Stimulated activated CD4-positive, alpha-beta T cell treated with anti-CD3 and anti-CD28 coated beads, Interleukin-15, amount 100 ng/mL, for 48 hours (primary cell): Measurements from ENCODE around the gene TMEM52B.
"Not testable (repeated sequence)": the region's sequence is repeated elsewhere in the genome, so short reads cannot be mapped to it uniquely, and the experiment has no call there.

Experiments used
- DNase-seq, 2 donors: peaks; one replicate each; pipeline ENCODE4 v3.0.0-alpha.2; 2020; ENCODE audit warnings: low read depth in 2 of 2

TMEM52B gene

GRCh38 chr12:10171973-10172728 lies 6.7 kb upstream of the TMEM52B start, which contains the start of gene OLR1:
TSS of gene OLR1 (minus strand) at chr12:10172132. CDS start at chr12:10172077, 55 bp downstream.
- no peak for DNase-seq

DNA sequence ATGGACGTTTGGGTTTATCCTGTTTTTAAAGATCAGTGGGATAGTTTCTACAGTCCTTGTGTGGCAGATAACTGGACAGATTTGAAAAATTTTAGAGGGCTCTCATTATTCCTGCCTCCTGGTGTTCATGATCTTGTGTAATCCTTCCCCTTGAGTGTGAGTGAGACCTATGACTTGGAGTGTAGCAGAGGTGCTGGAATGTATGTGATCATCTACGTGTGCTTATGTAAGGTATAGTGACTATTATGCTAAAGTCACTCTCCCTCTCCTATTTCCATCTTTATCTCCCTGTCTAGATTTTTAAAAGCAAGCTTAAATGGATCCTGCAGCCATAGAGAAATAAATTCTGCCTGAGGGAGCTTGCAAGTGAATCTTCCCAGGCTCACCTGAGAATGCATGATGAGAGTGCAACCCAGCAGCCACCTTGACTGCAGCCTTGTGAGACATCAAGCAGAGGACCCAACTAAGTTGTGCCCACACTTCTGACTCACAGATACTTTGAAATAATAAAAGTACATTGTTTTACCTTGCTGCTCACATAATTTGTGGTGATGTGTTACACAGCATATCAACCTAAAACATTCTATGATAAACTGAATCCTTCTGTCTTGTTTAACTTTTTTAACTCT lies 3.7 kb upstream of the TMEM52B start:
- DNase-seq, result no peak

GRCh38 chr12:10175846-10176636 lies 2.8 kb upstream of the TMEM52B start:
- DNase-seq, result no peak

DNA sequence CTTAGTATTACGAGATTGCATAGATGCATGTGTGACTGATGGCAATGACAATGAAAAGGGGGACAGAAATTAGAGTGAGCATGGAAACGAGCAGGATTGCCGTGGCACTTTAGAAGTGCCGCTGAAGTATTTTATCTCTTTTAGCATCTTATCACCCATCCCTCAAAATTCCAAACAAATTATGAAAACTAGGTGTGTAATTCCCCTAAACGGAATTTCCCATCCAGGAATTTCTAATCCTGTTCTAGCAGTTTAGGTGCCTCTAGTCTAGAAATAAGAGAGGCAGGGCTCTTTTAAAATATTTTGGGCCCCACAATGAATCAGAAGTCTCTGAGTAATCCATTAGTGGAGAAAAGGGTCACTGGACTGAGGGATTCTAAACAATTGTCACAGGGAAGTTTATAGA lies 947 bp downstream of the TMEM52B start:
- DNase-seq, result no peak

GRCh38 chr12:10182354-10183049 lies 3.7 kb downstream of the TMEM52B start:
- no peak for DNase-seq

- DNase-seq, result no peak
These were observed 5.5 kb downstream of the TMEM52B start for GRCh38 chr12:10184261-10184843.

- no peak for DNase-seq
These were observed 7.5 kb downstream of the TMEM52B start for GRCh38 chr12:10186299-10186698.

GRCh38 chr12:10186958-10187357 lies 8.1 kb downstream of the TMEM52B start:
- DNase-seq, result not testable (repeated sequence)

- DNase-seq, result no peak
These were observed 10.8 kb downstream of the TMEM52B start for GRCh38 chr12:10189653-10190052.

DNA sequence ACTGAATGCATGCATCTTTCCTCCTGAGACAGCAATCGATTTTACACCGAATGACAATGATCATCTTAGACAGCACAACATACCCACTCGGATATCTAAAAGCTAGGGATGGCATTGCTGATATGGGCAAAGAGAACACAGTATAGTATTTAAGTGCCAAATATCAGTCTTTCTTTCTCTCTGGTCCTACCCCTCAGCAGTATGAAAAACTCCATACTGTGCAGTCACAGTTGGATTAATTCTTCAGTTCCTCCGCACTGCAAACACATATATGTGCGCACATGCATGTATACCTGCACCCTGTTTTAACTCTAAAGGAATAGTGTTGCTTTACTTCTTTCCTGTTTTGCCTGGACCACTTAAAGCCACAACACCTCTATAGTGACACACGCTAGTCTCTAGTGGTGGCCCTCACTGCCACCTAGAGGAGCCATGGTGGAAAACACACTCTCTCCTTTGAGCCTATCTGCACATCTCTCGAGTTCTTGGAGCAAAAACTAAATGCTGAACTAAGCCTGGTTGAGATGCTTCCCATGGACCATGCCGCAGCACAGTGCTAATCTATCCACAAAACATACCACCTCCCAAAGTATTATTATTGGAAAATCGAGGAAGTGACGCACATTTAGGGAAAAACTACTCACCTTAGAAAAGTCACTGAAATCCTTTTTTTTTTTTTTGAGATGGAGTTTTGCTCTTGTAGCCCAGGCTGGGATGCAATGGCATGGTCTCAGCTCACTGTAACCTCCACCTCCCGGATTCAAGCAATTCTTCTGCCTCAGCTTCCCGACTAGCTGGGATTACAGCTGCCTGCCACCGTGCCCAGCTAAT lies 11.9 kb downstream of the TMEM52B start:
- DNase-seq, result peak in 1 of 2 donors; percentile 32

DNA sequence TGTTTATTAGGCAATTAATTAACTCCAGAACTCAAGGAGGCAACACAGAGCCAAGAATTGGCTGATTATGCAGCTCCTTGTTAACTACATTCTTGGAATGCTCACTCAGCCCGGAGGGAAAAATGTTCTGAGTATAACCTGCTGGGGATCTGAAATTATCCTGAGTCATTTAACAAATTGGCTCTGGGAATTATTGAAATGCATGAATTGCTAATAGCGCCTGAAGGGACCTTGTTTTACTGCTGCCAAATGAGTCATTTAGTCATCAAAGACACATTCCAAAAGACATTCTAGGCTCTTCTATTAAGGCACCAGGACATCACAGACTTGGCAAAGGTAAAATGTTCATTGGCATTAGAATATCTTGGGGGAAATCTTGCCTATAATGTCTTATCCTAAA lies 13.0 kb downstream of the TMEM52B start:
- no peak for DNase-seq

- no peak for DNase-seq
These were observed 15.4 kb downstream of the TMEM52B start for GRCh38 chr12:10194160-10194670.

- no peak for DNase-seq
These were observed 17.4 kb downstream of the TMEM52B start for GRCh38 chr12:10196210-10196609.

DNA sequence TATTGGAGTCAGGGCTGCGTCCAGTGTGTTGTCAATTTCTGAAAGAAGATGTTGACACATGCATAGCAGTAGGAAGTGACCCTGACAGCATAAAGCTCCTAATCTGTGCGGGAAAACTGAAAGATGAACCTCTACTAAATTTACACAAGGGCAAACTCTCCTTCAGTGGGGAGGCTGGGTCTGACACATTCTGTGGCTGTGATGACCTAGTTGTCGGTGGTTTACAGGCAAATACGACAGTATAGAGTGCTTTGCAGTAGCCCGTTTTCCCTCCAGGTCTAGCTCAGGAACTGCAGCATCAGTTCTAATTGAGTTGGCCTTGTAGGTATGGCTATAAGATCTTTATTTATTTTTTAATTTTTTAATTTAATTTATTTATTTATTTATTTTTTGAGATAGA lies 19.0 kb downstream of the TMEM52B start:
- DNase-seq, result no peak

GRCh38 chr12:10204495-10204894 lies 25.7 kb downstream of the TMEM52B start:
- not testable (repeated sequence) for DNase-seq

DNA sequence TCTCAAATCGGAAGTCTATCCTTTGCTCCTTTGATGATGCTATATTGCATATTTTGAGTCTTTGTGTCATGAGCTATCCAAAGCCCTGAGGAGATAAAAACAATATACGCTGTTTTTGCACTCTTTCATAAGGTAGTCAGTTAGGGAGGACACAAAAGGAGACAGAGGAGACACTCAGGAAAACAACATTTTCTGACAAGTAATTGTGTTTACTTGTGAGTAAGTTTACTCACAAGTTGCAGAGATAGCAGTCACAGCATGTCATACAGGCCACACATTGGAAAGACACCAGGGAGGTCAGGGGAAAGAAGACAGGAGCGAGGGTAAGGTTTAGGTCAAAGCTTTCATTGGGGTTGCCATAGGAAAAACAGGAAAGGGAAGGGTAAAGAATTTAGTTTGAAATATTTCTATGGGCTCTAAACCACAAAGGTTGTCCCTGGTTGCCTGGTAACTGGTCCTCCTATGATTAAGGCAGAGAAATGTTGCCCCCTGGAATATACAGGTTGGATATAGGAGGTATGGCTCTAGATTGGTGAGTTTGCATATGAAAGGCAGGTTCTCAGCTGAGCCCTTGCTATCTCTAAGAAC lies 26.5 kb downstream of the TMEM52B start:
- no peak for DNase-seq

DNA sequence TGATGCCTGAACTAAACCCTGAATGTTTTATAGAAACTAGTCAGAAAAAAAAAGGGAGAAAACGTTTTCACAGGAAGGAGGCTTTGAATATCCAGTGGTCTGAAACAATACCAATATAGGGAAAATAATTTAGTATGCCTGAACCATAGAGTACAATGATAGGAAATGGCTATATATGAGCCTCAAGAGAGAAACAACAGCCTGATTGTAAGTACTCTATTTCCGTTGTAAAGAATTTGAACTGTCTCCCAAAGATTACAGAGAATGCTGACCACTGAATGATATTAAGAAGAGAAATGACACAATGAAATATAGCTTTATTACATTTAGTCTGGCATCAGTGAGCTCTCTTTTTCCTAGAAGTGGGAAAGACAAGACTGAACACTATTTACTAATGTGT lies 28.3 kb downstream of the TMEM52B start:
- no peak for DNase-seq

DNA sequence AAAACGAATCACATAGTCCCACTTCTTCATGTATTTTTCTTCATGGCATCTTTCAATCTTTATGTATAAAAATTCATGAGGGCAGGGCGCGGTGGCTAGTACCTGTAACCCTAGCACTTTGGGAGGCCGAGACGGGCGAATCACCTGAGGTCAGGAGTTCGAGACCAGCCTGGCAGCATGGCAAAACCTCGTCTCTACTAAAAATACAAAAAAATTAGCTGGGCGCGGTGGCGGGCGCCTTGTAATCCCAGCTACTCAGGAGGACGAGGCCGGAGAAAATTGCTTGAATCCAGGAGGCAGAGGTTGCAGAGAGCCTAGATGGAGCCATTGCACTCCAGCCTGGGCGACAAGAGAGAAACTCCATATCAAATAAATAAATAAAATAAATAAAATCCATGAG lies 31.4 kb downstream of the TMEM52B start:
- DNase-seq, result no peak

- no peak for DNase-seq
These were observed 32.5 kb downstream of the TMEM52B start for GRCh38 chr12:10211101-10211939.
